Esophagus muscularis mucosa (tissue), 4 donors: ENCODE results near the gene CAMK1D.

Experiments
- EP300 ChIP-seq: sonication (generic); formaldehyde crosslinking; IDR thresholded peaks from one replicate; pipeline ENCODE4 v1.6.1; 2017; ENCODE audit warnings: antibody characterized with exemption
- POLR2A ChIP-seq: fragments of 450-650 bp; IDR thresholded peaks from one replicate; pipeline ENCODE4 v1.6.1; 2017; ENCODE audit warnings: antibody characterized with exemption, moderate library complexity, mild to moderate bottlenecking, low read depth
- POLR2AphosphoS5 ChIP-seq, 2 donors: sonication (generic); formaldehyde crosslinking; IDR thresholded peaks; one replicate each; pipeline ENCODE4 v1.6.1; 2017; ENCODE audit warnings: antibody characterized with exemption in 2 of 2
- TF ChIP-seq, protein P1 (sequence below), 3 experiments: fragments of 200-600 bp in 2 of 3; fragments of 450-650 bp in 1 of 3; sonication (generic) in 2 of 3; IDR thresholded peaks; one replicate each; pipeline ENCODE4 v1.5.1; 2017 to 2019; ENCODE audit warnings: antibody characterized with exemption in 3 of 3, mild to moderate bottlenecking in 2 of 3, moderate library complexity in 1 of 3

DNA sequence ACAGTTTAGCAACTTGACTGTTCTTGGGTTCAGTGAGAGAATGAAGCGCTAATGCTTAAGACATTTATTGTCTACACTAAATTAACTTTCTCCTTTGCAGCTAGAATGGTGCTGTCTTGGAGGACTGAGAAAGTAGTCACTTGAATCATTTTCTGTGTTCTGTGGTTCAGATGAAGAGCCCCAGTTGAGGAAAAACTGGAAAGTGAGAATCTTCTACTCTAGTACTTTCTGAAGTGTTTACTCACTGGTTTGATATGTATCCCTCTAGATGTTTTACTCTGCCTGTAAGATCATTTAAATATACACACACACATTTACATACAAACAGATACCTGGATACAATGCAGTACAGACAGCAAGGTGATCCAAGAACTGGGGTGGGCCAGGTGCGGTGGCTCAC lies 308.1 kb downstream of the CAMK1D start:
- no peak for TF ChIP-seq EP300
- TF ChIP-seq, protein P1, sequence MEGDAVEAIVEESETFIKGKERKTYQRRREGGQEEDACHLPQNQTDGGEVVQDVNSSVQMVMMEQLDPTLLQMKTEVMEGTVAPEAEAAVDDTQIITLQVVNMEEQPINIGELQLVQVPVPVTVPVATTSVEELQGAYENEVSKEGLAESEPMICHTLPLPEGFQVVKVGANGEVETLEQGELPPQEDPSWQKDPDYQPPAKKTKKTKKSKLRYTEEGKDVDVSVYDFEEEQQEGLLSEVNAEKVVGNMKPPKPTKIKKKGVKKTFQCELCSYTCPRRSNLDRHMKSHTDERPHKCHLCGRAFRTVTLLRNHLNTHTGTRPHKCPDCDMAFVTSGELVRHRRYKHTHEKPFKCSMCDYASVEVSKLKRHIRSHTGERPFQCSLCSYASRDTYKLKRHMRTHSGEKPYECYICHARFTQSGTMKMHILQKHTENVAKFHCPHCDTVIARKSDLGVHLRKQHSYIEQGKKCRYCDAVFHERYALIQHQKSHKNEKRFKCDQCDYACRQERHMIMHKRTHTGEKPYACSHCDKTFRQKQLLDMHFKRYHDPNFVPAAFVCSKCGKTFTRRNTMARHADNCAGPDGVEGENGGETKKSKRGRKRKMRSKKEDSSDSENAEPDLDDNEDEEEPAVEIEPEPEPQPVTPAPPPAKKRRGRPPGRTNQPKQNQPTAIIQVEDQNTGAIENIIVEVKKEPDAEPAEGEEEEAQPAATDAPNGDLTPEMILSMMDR (IDR thresholded peaks at IDR 0.05) = no peak
- TF ChIP-seq POLR2A = no peak
- no peak for TF ChIP-seq POLR2AphosphoS5 (IDR thresholded peaks at IDR 0.05)
